ENCODE data around the gene PPP6R2.

The PPP6R2 gene

GRCh38 chr22:50298266-50298637 is 44.9 kb upstream of the PPP6R2 start:
- no peak overlapping the region for H3K4me3 ChIP-seq (ENCODE audit: low read depth, low read length)
- no peak overlapping the region for H3K27ac ChIP-seq (ENCODE audit: extremely low read depth, low read depth, low read length)
- ChIA-PET POLR2A (no interaction called here), CTCF (interaction anchor here (0.7 to 1.2 kb wide), 3 partner anchors 22 to 44 kb away, joined by 3 to 5 read pairs (median 3); no protein-coding TSS in a partner anchor)
- no peak for TF ChIP-seq ZNF639 (tag by site-specific recombination; IDR thresholded peaks at IDR 0.05)
- peak; percentile 47; the same call in 1 of the 2 replicates for TF ChIP-seq ZNF623 (tag by site-specific recombination; IDR thresholded peaks at IDR 0.05)
- TF ChIP-seq GLIS2 (tag by site-specific recombination; IDR thresholded peaks at IDR 0.05), result peak; percentile 6; the same call in 1 of the 2 replicates
- no peaks in the 10 kb centered on the region for H3K9me3 ChIP-seq (ENCODE audit: control insufficient read depth, insufficient read depth, low read depth, low read length)
- no peaks in the 10 kb centered on the region; the same call in 1 of the 2 replicates for H3K4me1 ChIP-seq (ENCODE audit: control insufficient read depth, insufficient read depth, low read length)
- peaks cover 0 to 36% of the 10 kb centered on the region in 2 experiments; a peak in 2 of 3 replicates for H3K36me3 ChIP-seq (ENCODE audit: control insufficient read depth in 2 of 2, insufficient read depth in 1 of 2, low read length in 2 of 2)

- no peak overlapping the region for H3K27ac ChIP-seq (ENCODE audit: extremely low read depth, low read depth, low read length)
- TF ChIP-seq ZNF280D (tag by site-specific recombination; IDR thresholded peaks at IDR 0.05), result no peak
- TF ChIP-seq ZNF248 (tag by site-specific recombination; IDR thresholded peaks at IDR 0.05), result no peak
- no peak for TF ChIP-seq SP7 (tag by site-specific recombination; IDR thresholded peaks at IDR 0.05)
- no peak for TF ChIP-seq ZNF837 (tag by site-specific recombination; IDR thresholded peaks at IDR 0.05)
- no peaks in the 10 kb centered on the region for H3K9me3 ChIP-seq (ENCODE audit: control insufficient read depth, insufficient read depth, low read depth, low read length)
- no peak overlapping the region for H3K4me3 ChIP-seq (ENCODE audit: low read depth, low read length)
- ChIA-PET POLR2A (interaction anchor here (0.9 kb wide), 1 partner anchor 11 kb away, joined by 3 read pairs; no protein-coding TSS in a partner anchor), CTCF (interaction anchor here (0.7 to 1.2 kb wide), 4 partner anchors 21 to 43 kb away, joined by 3 to 5 read pairs (median 3); no protein-coding TSS in a partner anchor)
- H3K36me3 ChIP-seq (ENCODE audit: control insufficient read depth in 2 of 2, insufficient read depth in 1 of 2, low read length in 2 of 2), result peaks cover 0 to 39% of the 10 kb centered on the region in 2 experiments; a peak in 2 of 3 replicates
- H3K4me1 ChIP-seq (ENCODE audit: control insufficient read depth, insufficient read depth, low read length), result peaks cover 5% of the 10 kb centered on the region
Observed at GRCh38 chr22:50298937-50299784, 44.0 kb upstream of the PPP6R2 start.

- Histone ChIP-seq H3K4me1 (ENCODE audit: control insufficient read depth, insufficient read depth, low read length) (peaks cover 12% of the 10 kb centered on the region), H3K9me3 (ENCODE audit: control insufficient read depth, insufficient read depth, low read depth, low read length) (no peaks in the 10 kb centered on the region), H3K4me3 (ENCODE audit: low read depth, low read length) (no peak overlapping the region), H3K27ac (ENCODE audit: extremely low read depth, low read depth, low read length) (no peak overlapping the region), H3K36me3 (ENCODE audit: control insufficient read depth in 2 of 2, insufficient read depth in 1 of 2, low read length in 2 of 2) (peaks cover 0 to 38% of the 10 kb centered on the region in 2 experiments; a peak in 2 of 3 replicates)
- ChIA-PET CTCF (interaction anchor here (0.6 kb wide), 1 partner anchor 51 kb away, joined by 5 read pairs; no protein-coding TSS in a partner anchor), POLR2A (interaction anchor here (0.9 kb wide), 1 partner anchor 12 kb away, joined by 3 read pairs; no protein-coding TSS in a partner anchor)
- TF ChIP-seq ZNF704 (tag by site-specific recombination; IDR thresholded peaks at IDR 0.05) (no peak), ZNF785 (tag by site-specific recombination; IDR thresholded peaks at IDR 0.05) (no peak), ZSCAN16 (tag by site-specific recombination; IDR thresholded peaks at IDR 0.05) (no peak), ZNF629 (tag by site-specific recombination; IDR thresholded peaks at IDR 0.05) (no peak), ZNF37A (tag by site-specific recombination; IDR thresholded peaks at IDR 0.05) (no peak), ZNF138 (tag by site-specific recombination; IDR thresholded peaks at IDR 0.05; ENCODE audit: borderline replicate concordance) (no peak), KLF8 (tag by site-specific recombination; IDR thresholded peaks at IDR 0.05) (peak; percentile 82), ZNF175 (tag by site-specific recombination; IDR thresholded peaks at IDR 0.05) (no peak), ZNF830 (tag by site-specific recombination; IDR thresholded peaks at IDR 0.05; ENCODE audit: low read depth) (no peak), KLF1 (tag by site-specific recombination; IDR thresholded peaks at IDR 0.05) (peak; percentile 77)
Observed at GRCh38 chr22:50299785-50300619, 43.1 kb upstream of the PPP6R2 start.
